BJ (cell line): Measurements from ENCODE around the gene TMEM114. TPM values are rescaled to one million over a fixed set of nuclear protein-coding genes. Genes with fewer than 3 reads are reported as not detected.

Experiments used
- CTCF ChIA-PET: fragments of 350-600 bp; formaldehyde crosslinking; extraction: SDS; loops from one replicate; lab custom pipeline; 2021; ENCODE audit warnings: antibody characterized with exemption, inconsistent platforms; lab: Yijun Ruan, JAX
- POLR2A ChIA-PET: fragments of 300-600 bp; sonication (Branson Sonifier 250); formaldehyde crosslinking; extraction: SDS; loops from one replicate; lab custom pipeline; 2021; ENCODE audit warnings: antibody characterized with exemption; lab: Charles Lee
- DNase-seq: peaks from one replicate; pipeline ENCODE4 v3.0.0-alpha.2; 2011; ENCODE audit warnings: low read depth
- H3K27me3 ChIP-seq: 2 replicates; pipeline ENCODE4 v1.6.0; 2011; ENCODE audit warnings: low read length; ENCODE audit not compliant: control insufficient read depth, insufficient read depth
- H3K36me3 ChIP-seq: 2 replicates; pipeline ENCODE4 v1.5.1; 2011; ENCODE audit warnings: low read length; ENCODE audit not compliant: control insufficient read depth, insufficient read depth
- H3K4me3 ChIP-seq: 2 replicates; pipeline ENCODE4 v1.5.1; 2011; ENCODE audit warnings: low read depth, mild to moderate bottlenecking, control low read depth, low read length
- CTCF ChIP-seq: IDR thresholded peaks from 2 replicates; pipeline ENCODE4 v1.5.1; 2011; ENCODE audit warnings: low read depth, mild to moderate bottlenecking, control low read depth, inconsistent platforms, low read length, moderate library complexity; ENCODE audit not compliant: insufficient read depth
- polyA plus RNA-seq: library from polyadenylated mRNA; depleted of rRNA; stranded (reverse); fragments of >200 nt; gene quantifications from 2 replicates; pipeline ENCODE4 v1.2.3, GENCODE V29; 2011

The TMEM114 gene
- polyA plus RNA-seq, 1 experiment, result not detected

GRCh38 chr16:8542393-8542792 lies 47.9 kb downstream of the TMEM114 start:
- ChIA-PET CTCF (no interaction called here), POLR2A (no interaction called here)
- no peak for TF ChIP-seq CTCF
- H3K4me3 ChIP-seq, result no peak overlapping the region
- no peaks in the 10 kb centered on the region for H3K27me3 ChIP-seq
- no peaks in the 10 kb centered on the region for H3K36me3 ChIP-seq
- no peak for DNase-seq

GRCh38 chr16:8541868-8542267 lies 48.4 kb downstream of the TMEM114 start:
- ChIA-PET CTCF (no interaction called here), POLR2A (no interaction called here)
- no peak overlapping the region for H3K4me3 ChIP-seq
- DNase-seq, result no peak
- H3K36me3 ChIP-seq, result no peaks in the 10 kb centered on the region
- H3K27me3 ChIP-seq, result no peaks in the 10 kb centered on the region
- TF ChIP-seq CTCF, result no peak

- Histone ChIP-seq H3K36me3 (no peaks in the 10 kb centered on the region), H3K4me3 (no peak overlapping the region), H3K27me3 (no peaks in the 10 kb centered on the region)
- ChIA-PET CTCF (no interaction called here), POLR2A (no interaction called here)
- no peak for TF ChIP-seq CTCF
- no peak for DNase-seq
Measured at GRCh38 chr16:8537691-8538342, 52.5 kb downstream of the TMEM114 start.

GRCh38 chr16:8533509-8533908 lies 56.8 kb downstream of the TMEM114 start:
- TF ChIP-seq CTCF, result no peak
- CTCF ChIA-PET, result no interaction called here
- Histone ChIP-seq H3K36me3 (no peaks in the 10 kb centered on the region), H3K27me3 (no peaks in the 10 kb centered on the region), H3K4me3 (no peak overlapping the region)
- DNase-seq, result no peak
- POLR2A ChIA-PET, result no interaction called here

GRCh38 chr16:8530752-8531384 lies 59.4 kb downstream of the TMEM114 start:
- H3K36me3 ChIP-seq, result no peaks in the 10 kb centered on the region
- TF ChIP-seq CTCF, result no peak
- H3K27me3 ChIP-seq, result no peaks in the 10 kb centered on the region
- ChIA-PET CTCF (no interaction called here), POLR2A (no interaction called here)
- H3K4me3 ChIP-seq, result no peak overlapping the region
- DNase-seq, result no peak
